Liver (tissue), 9 donors: ENCODE measurements around the gene TSC22D2. TPM values are rescaled to one million over a fixed set of nuclear protein-coding genes. Genes with fewer than 3 reads are reported as not detected.

Experiments
- DNase-seq: peaks from one replicate; pipeline ENCODE4 v3.0.0-alpha.2; 2017; ENCODE audit warnings: low spot score
- H3K27ac ChIP-seq, 2 donors: one replicate each; pipeline ENCODE4 v1.7.0; 2013; ENCODE audit warnings: inconsistent platforms in 2 of 2, low read length in 2 of 2, control low read depth in 1 of 2, low read depth in 1 of 2, mild to moderate bottlenecking in 1 of 2
- H3K27me3 ChIP-seq, 4 donors: one replicate each; pipeline versions ENCODE4 v1.6.1 to v1.7.0; 2013; ENCODE audit warnings: low read length in 3 of 4, inconsistent platforms in 1 of 4, mild to moderate bottlenecking in 1 of 4, moderate library complexity in 1 of 4; ENCODE audit not compliant: control insufficient read depth in 4 of 4, insufficient read depth in 4 of 4
- H3K36me3 ChIP-seq, 4 donors: one replicate each; pipeline versions ENCODE4 v1.6.1 to v1.7.0; 2013; ENCODE audit warnings: low read length in 3 of 4, mild to moderate bottlenecking in 3 of 4, low read depth in 1 of 4, moderate library complexity in 1 of 4; ENCODE audit not compliant: control insufficient read depth in 4 of 4, insufficient read depth in 3 of 4
- H3K4me1 ChIP-seq, 4 donors: one replicate each; pipeline versions ENCODE4 v1.6.1 to v1.7.0; 2013; ENCODE audit warnings: low read length in 3 of 4, mild to moderate bottlenecking in 3 of 4, moderate library complexity in 1 of 4; ENCODE audit not compliant: control insufficient read depth in 4 of 4, insufficient read depth in 4 of 4
- H3K4me3 ChIP-seq, 3 donors: one replicate each; pipeline versions ENCODE4 v1.6.1 to v1.7.0; 2013; ENCODE audit warnings: low read length in 3 of 3, control low read depth in 1 of 3, low read depth in 1 of 3, mild to moderate bottlenecking in 1 of 3
- H3K9ac ChIP-seq, 2 donors: one replicate each; pipeline ENCODE4 v1.7.0; 2013; ENCODE audit warnings: low read length in 2 of 2, mild to moderate bottlenecking in 2 of 2, moderate library complexity in 2 of 2, control low read depth in 1 of 2, low read depth in 1 of 2
- H3K9me3 ChIP-seq, 4 donors: one replicate each; pipeline versions ENCODE4 v1.6.1 to v1.7.0; 2013; ENCODE audit warnings: low read length in 3 of 4; ENCODE audit not compliant: control insufficient read depth in 4 of 4
- CTCF ChIP-seq: fragments of 150-350 bp; IDR thresholded peaks from 2 replicates; pipeline ENCODE4 v1.5.1; 2017; ENCODE audit warnings: improper control_type of control experiment, low read depth, low read length; ENCODE audit not compliant: missing input control
- FOXA1 ChIP-seq: IDR thresholded peaks from 2 replicates; pipeline ENCODE4 v1.6.1; 2016; ENCODE audit warnings: antibody characterized with exemption
- FOXA2 ChIP-seq: IDR thresholded peaks from 2 replicates; pipeline ENCODE4 v1.6.1; 2016; ENCODE audit warnings: antibody characterized with exemption
- GABPA ChIP-seq, 2 donors: IDR thresholded peaks in 1 of 2; conservative IDR thresholded peaks in 1 of 2; 2 replicates each; pipeline ENCODE4 v1.6.1; 2016; ENCODE audit warnings: antibody characterized with exemption in 2 of 2, mild to moderate bottlenecking in 1 of 2, moderate library complexity in 1 of 2
- HNF4A ChIP-seq, 2 donors: conservative IDR thresholded peaks; 2 replicates each; pipeline ENCODE4 v1.6.1; 2016; ENCODE audit warnings: antibody characterized with exemption in 2 of 2, mild to moderate bottlenecking in 2 of 2
- JUND ChIP-seq, 2 donors: IDR thresholded peaks; 2 replicates each; pipeline ENCODE4 v1.6.1; 2016; ENCODE audit warnings: antibody characterized with exemption in 2 of 2
- RAD21 ChIP-seq, 2 donors: IDR thresholded peaks; 2 replicates each; pipeline ENCODE4 v1.6.1; 2016; ENCODE audit warnings: antibody characterized with exemption in 2 of 2, mild to moderate bottlenecking in 2 of 2
- REST ChIP-seq: IDR thresholded peaks from 2 replicates; pipeline ENCODE4 v1.6.1; 2016; ENCODE audit warnings: antibody characterized with exemption, mild to moderate bottlenecking
- SP1 ChIP-seq: IDR thresholded peaks from 2 replicates; pipeline ENCODE4 v1.6.1; 2018; ENCODE audit warnings: antibody characterized with exemption, mild to moderate bottlenecking
- YY1 ChIP-seq: IDR thresholded peaks from 2 replicates; pipeline ENCODE4 v1.6.1; 2016; ENCODE audit warnings: antibody characterized with exemption, mild to moderate bottlenecking
- WGBS: extraction: QIAGEN DNeasy Blood & Tissue Kit; methylation state at CpG from one replicate; pipeline ENCODE4 v1.1.7; 2013; 5-methylcytosine and 5-hydroxymethylcytosine counted together
- polyA plus RNA-seq, 2 donors: library from polyadenylated mRNA; stranded (reverse) in 1 of 2; unstranded in 1 of 2; fragments of 200-250 nt in 1 of 2; fragments of >200 nt in 1 of 2; fragmentation: Nextera tagmentation in 1 of 2; extraction: Ambion mirVana in 1 of 2; gene quantifications; one replicate each; pipeline versions ENCODE4 v1.2.1 to v1.2.3, GENCODE V29; 2013 to 2015
- total RNA-seq, 2 donors: library from RNA; depleted of rRNA; stranded (reverse); fragments of >200 nt; gene quantifications; one replicate each; pipeline ENCODE4 v1.2.3, GENCODE V29; 2014
- donor health status: healthy.
- donor health status: healthy.
- donor health status: healthy.
- donor health status: healthy.
- donor health status: healthy.

Gene TSC22D2
- total and polyA plus RNA-seq, 4 donors: 4.0 to 9.6 (median 7.8) TPM

GRCh38 chr3:150409512-150410310, 1.6 kb downstream of the TSC22D2 start (continued):
- TF ChIP-seq REST (peak; percentile 31), SP1 (peak; percentile 7), HNF4A (conservative IDR thresholded peaks at IDR 0.05) (no peak), GABPA (IDR thresholded peaks at IDR 0.05 in 1 of 2, conservative IDR thresholded peaks at IDR 0.05 in 1 of 2) (no peak), JUND (IDR thresholded peaks at IDR 0.05) (no peak)

GRCh38 chr3:150410311-150411105, 2.4 kb downstream of the TSC22D2 start:
- Histone ChIP-seq H3K36me3 (peaks cover 0 to 2% (median 0%) of the 10 kb centered on the region in 4 donors), H3K9me3 (no peaks in the 10 kb centered on the region), H3K4me1 (peaks cover 4 to 31% (median 15%) of the 10 kb centered on the region in 4 donors), H3K27ac (peak overlapping the region; percentile 100), H3K27me3 (no peaks in the 10 kb centered on the region), H3K4me3 (peak overlapping the region; percentile 85 to 96 (median 92)), H3K9ac (peak overlapping the region; percentile 94 to 99)
- peak; percentile 9 for TF ChIP-seq YY1
- no peak for TF ChIP-seq FOXA2
- TF ChIP-seq RAD21 (IDR thresholded peaks at IDR 0.05): peak in 1 of 2 donors; percentile 30
- under 1% methylated on average over 68 of the region's 68 CpGs for WGBS
- peak; percentile 53 for DNase-seq

GRCh38 chr3:150411106-150411460, 3.0 kb downstream of the TSC22D2 start:
- Histone ChIP-seq H3K4me1 (peaks cover 4 to 31% (median 18%) of the 10 kb centered on the region in 4 donors), H3K27me3 (no peaks in the 10 kb centered on the region), H3K27ac (peak overlapping the region; percentile 100), H3K36me3 (peaks cover 0 to 2% (median 0%) of the 10 kb centered on the region in 4 donors), H3K9ac (peak overlapping the region; percentile 94 to 99), H3K9me3 (no peaks in the 10 kb centered on the region), H3K4me3 (peak overlapping the region; percentile 85 to 96 (median 92))
- WGBS: 2% methylated on average over 5 of the region's 5 CpGs
- TF ChIP-seq FOXA1 (no peak), CTCF (no peak)
- DNase-seq: no peak
